ENCODE data around the gene CARD11.

The CARD11 gene

DNA sequence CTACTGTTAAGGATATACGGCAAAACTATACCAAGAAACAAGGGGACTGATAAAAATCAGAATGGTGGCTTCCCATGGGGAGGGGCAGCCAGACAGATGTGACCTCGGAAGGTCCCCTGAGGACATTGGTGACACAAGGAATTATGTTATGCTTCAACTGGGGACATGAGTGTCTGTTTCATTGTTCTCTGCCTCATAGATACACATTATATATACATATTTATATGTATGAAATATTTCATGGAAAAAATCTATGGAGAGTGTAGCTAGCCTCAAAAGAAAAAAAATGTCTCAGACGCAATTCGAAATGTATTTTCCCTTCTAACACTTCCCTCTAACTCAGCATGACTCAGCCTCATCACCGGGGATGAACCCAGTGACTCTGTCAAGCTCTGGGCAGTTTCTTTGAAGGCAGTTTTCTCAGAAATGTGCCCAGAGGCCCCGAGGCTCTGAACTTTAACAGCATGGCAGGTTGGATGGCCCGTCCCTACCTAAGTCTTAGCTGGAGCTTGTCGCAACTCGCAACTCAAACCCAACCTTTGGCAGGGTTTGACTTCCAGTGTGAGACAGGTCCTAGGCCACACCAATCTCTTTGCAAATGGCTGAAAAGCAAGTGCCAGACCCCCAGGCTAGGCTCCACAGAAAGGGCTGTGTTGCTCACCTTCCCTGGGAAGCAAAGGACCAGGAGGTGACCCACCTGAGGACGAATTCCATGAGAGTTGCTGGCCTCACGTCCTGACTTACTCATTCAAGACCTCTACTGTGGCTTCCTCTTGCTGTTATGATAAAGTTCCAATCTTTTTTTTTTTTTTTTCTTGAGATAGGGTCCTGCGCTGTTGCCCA lies 86.9 kb downstream of the CARD11 start:
- no peak overlapping the region for H3K27ac ChIP-seq
- H4K20me1 ChIP-seq (ENCODE audit: insufficient read depth), result no peaks in the 10 kb centered on the region
- no peak overlapping the region for H3K4me3 ChIP-seq (IDR thresholded peaks at IDR 0.05; ENCODE audit: insufficient read depth, low read depth, low read length)
- no peaks in the 10 kb centered on the region for H3K79me2 ChIP-seq (ENCODE audit: insufficient read depth, low read depth)
- H3K27me3 ChIP-seq (ENCODE audit: insufficient read depth, low read depth), result no peaks in the 10 kb centered on the region
- no peak overlapping the region for H3K9ac ChIP-seq
- no peaks in the 10 kb centered on the region for H3K4me1 ChIP-seq (ENCODE audit: low read depth, poor library complexity, severe bottlenecking)
- H3K36me3 ChIP-seq (ENCODE audit: insufficient read depth), result no peaks in the 10 kb centered on the region
- H2AFZ ChIP-seq (ENCODE audit: low read depth), result no peak overlapping the region
- no peak for TF ChIP-seq CTCF (conservative IDR thresholded peaks at IDR 0.05; ENCODE audit: low read depth, low read length)
- H3K4me2 ChIP-seq, result no peak overlapping the region

DNA sequence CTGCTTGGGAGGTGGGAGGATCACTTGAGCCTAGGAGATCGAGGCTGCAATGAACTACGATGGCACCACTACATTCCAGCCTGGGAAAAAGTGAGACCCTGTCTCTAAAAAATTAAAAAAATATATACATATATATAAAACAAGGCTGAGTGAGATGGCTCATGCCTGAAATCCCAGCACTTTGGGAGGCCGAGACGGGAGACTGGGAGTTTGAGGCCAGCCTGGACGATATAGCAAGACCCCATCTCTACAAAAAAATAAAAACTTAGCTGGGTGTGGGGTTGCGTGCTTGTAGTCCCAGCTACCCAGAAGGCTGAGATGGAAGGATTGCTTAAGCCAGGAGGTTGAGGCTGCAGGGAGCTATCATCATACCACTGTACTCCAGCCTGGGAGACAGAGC lies 87.6 kb downstream of the CARD11 start:
- TF ChIP-seq CTCF (conservative IDR thresholded peaks at IDR 0.05; ENCODE audit: low read depth, low read length), result no peak
- no peak overlapping the region for H3K9ac ChIP-seq
- no peak overlapping the region for H3K4me3 ChIP-seq (IDR thresholded peaks at IDR 0.05; ENCODE audit: insufficient read depth, low read depth, low read length)
- no peaks in the 10 kb centered on the region for H3K4me1 ChIP-seq (ENCODE audit: low read depth, poor library complexity, severe bottlenecking)
- no peak overlapping the region for H3K4me2 ChIP-seq
- H3K27me3 ChIP-seq (ENCODE audit: insufficient read depth, low read depth), result no peaks in the 10 kb centered on the region
- no peaks in the 10 kb centered on the region for H3K36me3 ChIP-seq (ENCODE audit: insufficient read depth)
- H3K79me2 ChIP-seq (ENCODE audit: insufficient read depth, low read depth), result no peaks in the 10 kb centered on the region
- no peak overlapping the region for H2AFZ ChIP-seq (ENCODE audit: low read depth)
- H3K27ac ChIP-seq, result no peak overlapping the region
- H4K20me1 ChIP-seq (ENCODE audit: insufficient read depth), result no peaks in the 10 kb centered on the region

- Histone ChIP-seq H3K79me2 (ENCODE audit: insufficient read depth, low read depth) (no peaks in the 10 kb centered on the region), H3K4me3 (IDR thresholded peaks at IDR 0.05; ENCODE audit: insufficient read depth, low read depth, low read length) (no peak overlapping the region), H3K36me3 (ENCODE audit: insufficient read depth) (no peaks in the 10 kb centered on the region), H3K4me2 (no peak overlapping the region), H3K27ac (no peak overlapping the region), H3K9ac (no peak overlapping the region), H3K27me3 (ENCODE audit: insufficient read depth, low read depth) (no peaks in the 10 kb centered on the region), H3K4me1 (ENCODE audit: low read depth, poor library complexity, severe bottlenecking) (no peaks in the 10 kb centered on the region), H4K20me1 (ENCODE audit: insufficient read depth) (no peaks in the 10 kb centered on the region), H2AFZ (ENCODE audit: low read depth) (no peak overlapping the region)
- no peak for TF ChIP-seq CTCF (conservative IDR thresholded peaks at IDR 0.05; ENCODE audit: low read depth, low read length)
These were observed 88.4 kb downstream of the CARD11 start for GRCh38 chr7:2955269-2955668.

DNA sequence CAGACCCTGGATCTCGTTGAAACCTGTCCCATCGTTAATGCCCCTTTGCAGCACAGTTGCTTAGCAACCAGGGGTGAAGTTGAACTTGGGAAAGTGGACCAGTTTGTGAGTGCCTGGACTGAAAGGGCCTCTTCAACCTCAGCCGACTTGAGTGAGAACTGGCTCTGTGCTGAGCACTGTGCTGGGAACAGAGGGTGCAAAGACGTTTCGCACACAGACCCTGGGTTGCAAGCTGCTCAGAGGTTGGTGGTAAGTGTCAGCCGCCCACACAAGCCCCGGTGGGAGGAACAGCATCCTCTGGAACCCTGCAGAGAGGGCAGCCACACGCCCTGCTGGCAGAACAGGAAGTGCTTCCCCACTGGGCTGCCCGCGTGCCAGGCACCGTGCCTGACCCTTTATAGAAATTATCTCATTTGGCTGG lies 89.2 kb downstream of the CARD11 start:
- no peak overlapping the region for H3K4me3 ChIP-seq (IDR thresholded peaks at IDR 0.05; ENCODE audit: insufficient read depth, low read depth, low read length)
- TF ChIP-seq CTCF (conservative IDR thresholded peaks at IDR 0.05; ENCODE audit: low read depth, low read length), result no peak
- no peaks in the 10 kb centered on the region for H3K79me2 ChIP-seq (ENCODE audit: insufficient read depth, low read depth)
- H4K20me1 ChIP-seq (ENCODE audit: insufficient read depth), result no peaks in the 10 kb centered on the region
- H3K4me2 ChIP-seq, result no peak overlapping the region
- H3K9ac ChIP-seq, result no peak overlapping the region
- H3K27ac ChIP-seq, result no peak overlapping the region
- no peaks in the 10 kb centered on the region for H3K27me3 ChIP-seq (ENCODE audit: insufficient read depth, low read depth)
- H2AFZ ChIP-seq (ENCODE audit: low read depth), result no peak overlapping the region
- no peaks in the 10 kb centered on the region for H3K36me3 ChIP-seq (ENCODE audit: insufficient read depth)
- no peaks in the 10 kb centered on the region for H3K4me1 ChIP-seq (ENCODE audit: low read depth, poor library complexity, severe bottlenecking)

Measured in KMS-11 (cell line).